Measurements from ENCODE around the gene TKT. TPM values are rescaled to one million over a fixed set of nuclear protein-coding genes. Genes with fewer than 3 reads are reported as not detected.

The TKT gene
- total and polyA plus RNA-seq, 2 donors from 2014 or later = 182 to 224 TPM

- intact Hi-C loops (cut with DNase I) = loop anchor here (5.0 to 10.0 kb wide), 2 partner anchors 60 to 82 kb away; partner anchors contain the start of gene RFT1
- H3K4me3 ChIP-seq (ENCODE audit: low read length in 3 of 3) = no peak overlapping the region
- H3K9ac ChIP-seq (ENCODE audit: low read length in 3 of 3) = no peak overlapping the region
- FAIRE-seq = no peak
- H3K4me1 ChIP-seq (ENCODE audit: control insufficient read depth in 2 of 3, insufficient read depth in 2 of 3, low read depth in 1 of 3, low read length in 3 of 3) = peaks cover 0 to 11% (median 0%) of the 10 kb centered on the region in 3 donors
- no peaks in the 10 kb centered on the region for H3K27me3 ChIP-seq (ENCODE audit: control insufficient read depth, insufficient read depth, low read length)
- H3K27ac ChIP-seq (ENCODE audit: low read depth in 2 of 2, low read length in 2 of 2) = peak overlapping the region; percentile 12 to 72
- DNase-seq = peak; percentile 70 to 95 (median 89)
- TF ChIP-seq CTCF (IDR thresholded peaks at IDR 0.05; ENCODE audit: borderline replicate concordance, extremely low read depth, insufficient read depth) = no peak
- H3K9me3 ChIP-seq (ENCODE audit: control insufficient read depth in 2 of 3, insufficient read depth in 1 of 3, low read length in 3 of 3) = no peaks in the 10 kb centered on the region
- peaks cover 3 to 14% (median 9%) of the 10 kb centered on the region in 3 donors for H3K36me3 ChIP-seq (ENCODE audit: control insufficient read depth in 2 of 3, insufficient read depth in 3 of 3, low read length in 3 of 3)
These were observed 61.4 kb downstream of the TKT start for GRCh38 chr3:53194210-53195065.

- Histone ChIP-seq H3K4me1 (ENCODE audit: control insufficient read depth in 2 of 3, insufficient read depth in 2 of 3, low read depth in 1 of 3, low read length in 3 of 3) (peaks cover 0 to 11% (median 0%) of the 10 kb centered on the region in 3 donors), H3K27me3 (ENCODE audit: control insufficient read depth, insufficient read depth, low read length) (no peaks in the 10 kb centered on the region), H3K27ac (ENCODE audit: low read depth in 2 of 2, low read length in 2 of 2) (peak overlapping the region; percentile 12 to 72), H3K9me3 (ENCODE audit: control insufficient read depth in 2 of 3, insufficient read depth in 1 of 3, low read length in 3 of 3) (no peaks in the 10 kb centered on the region), H3K36me3 (ENCODE audit: control insufficient read depth in 2 of 3, insufficient read depth in 3 of 3, low read length in 3 of 3) (peaks cover 3 to 17% (median 9%) of the 10 kb centered on the region in 3 donors), H3K9ac (ENCODE audit: low read length in 3 of 3) (no peak overlapping the region), H3K4me3 (ENCODE audit: low read length in 3 of 3) (no peak overlapping the region)
- FAIRE-seq (no peak), DNase-seq (peak in 4 of 5 donors; percentile 72 to 83 (median 82))
- intact Hi-C loops (cut with DNase I) = loop anchor here (10.0 kb wide), 1 partner anchor 59 kb away; the partner anchor contains the start of gene RFT1
- no peak for TF ChIP-seq CTCF (IDR thresholded peaks at IDR 0.05; ENCODE audit: borderline replicate concordance, extremely low read depth, insufficient read depth)
These were observed 62.2 kb downstream of the TKT start for GRCh38 chr3:53193466-53194209.

GRCh38 chr3:53192608-53193007, 63.2 kb downstream of the TKT start:
- FAIRE-seq = no peak

More at GRCh38 chr3:53192608-53193007, 63.2 kb downstream of the TKT start:
- DNase-seq = peak in 1 of 5 donors; percentile 72
- Histone ChIP-seq H3K4me3 (ENCODE audit: low read length in 3 of 3) (no peak overlapping the region), H3K27ac (ENCODE audit: low read depth in 2 of 2, low read length in 2 of 2) (no peak overlapping the region), H3K27me3 (ENCODE audit: control insufficient read depth, insufficient read depth, low read length) (no peaks in the 10 kb centered on the region), H3K36me3 (ENCODE audit: control insufficient read depth in 2 of 3, insufficient read depth in 3 of 3, low read length in 3 of 3) (peaks cover 3 to 22% (median 10%) of the 10 kb centered on the region in 3 donors), H3K9me3 (ENCODE audit: control insufficient read depth in 2 of 3, insufficient read depth in 1 of 3, low read length in 3 of 3) (no peaks in the 10 kb centered on the region), H3K9ac (ENCODE audit: low read length in 3 of 3) (no peak overlapping the region), H3K4me1 (ENCODE audit: control insufficient read depth in 2 of 3, insufficient read depth in 2 of 3, low read depth in 1 of 3, low read length in 3 of 3) (peaks cover 0 to 11% (median 0%) of the 10 kb centered on the region in 3 donors)
- intact Hi-C loops (cut with DNase I) = loop anchor here (10.0 kb wide), 1 partner anchor 58 kb away; the partner anchor contains the start of gene RFT1
- TF ChIP-seq CTCF (IDR thresholded peaks at IDR 0.05; ENCODE audit: borderline replicate concordance, extremely low read depth, insufficient read depth) = no peak

Data from kidney (tissue), 14 donors.